Stimulated activated CD8-positive, alpha-beta memory T cell treated with anti-CD3 and anti-CD28 coated beads, Interleukin-4, amount 100 ng/mL, for 1 hour (primary cell): Measurements from ENCODE around the gene STARD3NL.
"Not testable (repeated sequence)": the region's sequence is repeated elsewhere in the genome, so short reads cannot be mapped to it uniquely, and the experiment has no call there.

Source experiments
- DNase-seq, 2 donors: peaks; one replicate each; pipeline ENCODE4 v3.0.0-alpha.2; 2020; ENCODE audit warnings: low read depth in 2 of 2, low spot score in 1 of 2

The STARD3NL gene

DNA sequence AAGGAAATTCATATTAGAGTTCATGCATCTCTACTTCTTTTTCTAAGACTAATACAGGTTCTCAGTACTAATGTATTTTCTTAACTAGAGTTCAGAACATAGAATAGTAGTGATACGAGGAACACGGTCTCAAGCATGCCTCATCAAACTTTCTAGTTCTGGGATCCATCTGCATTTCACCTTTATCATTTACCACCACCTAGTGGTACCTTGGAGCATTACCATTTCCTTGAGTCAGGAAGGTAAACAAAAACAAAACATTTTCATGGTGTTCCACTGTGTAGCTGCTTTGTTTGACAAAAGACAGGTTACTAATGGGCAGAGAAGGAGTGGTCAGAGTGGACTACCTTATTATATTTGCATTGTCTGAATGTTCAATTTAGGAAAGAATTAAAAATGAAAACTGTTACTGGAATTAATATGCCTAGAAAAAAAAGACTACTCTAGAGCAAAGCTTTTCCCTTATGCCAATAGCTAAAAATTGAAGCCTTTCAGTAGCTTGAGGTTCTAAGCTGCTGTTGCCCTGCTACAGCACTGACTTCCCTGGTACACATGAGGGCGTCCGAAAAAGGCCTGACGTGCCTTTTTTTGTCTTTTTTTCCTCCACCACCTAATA is 44.5 kb downstream of the STARD3NL start:
- no peak for DNase-seq

DNA sequence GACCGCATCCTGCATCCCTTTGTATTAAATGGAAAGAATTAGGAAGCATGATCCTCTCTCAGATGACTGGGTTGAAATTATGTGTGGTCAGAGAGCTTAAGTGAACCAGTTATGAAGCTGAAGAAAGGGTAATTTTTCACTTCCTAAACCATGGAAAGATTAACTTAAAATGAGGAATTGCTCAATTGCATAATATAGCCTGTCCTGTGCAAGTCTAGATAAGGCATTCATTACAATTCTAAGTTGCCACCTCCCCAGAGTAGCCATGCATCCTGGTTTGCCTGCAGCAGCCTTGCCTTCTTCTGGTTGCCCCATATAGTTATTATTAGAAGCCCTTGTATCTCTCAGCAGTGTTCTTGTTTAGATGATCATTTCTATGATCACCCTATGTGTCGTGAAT is 45.3 kb downstream of the STARD3NL start:
- no peak for DNase-seq

DNA sequence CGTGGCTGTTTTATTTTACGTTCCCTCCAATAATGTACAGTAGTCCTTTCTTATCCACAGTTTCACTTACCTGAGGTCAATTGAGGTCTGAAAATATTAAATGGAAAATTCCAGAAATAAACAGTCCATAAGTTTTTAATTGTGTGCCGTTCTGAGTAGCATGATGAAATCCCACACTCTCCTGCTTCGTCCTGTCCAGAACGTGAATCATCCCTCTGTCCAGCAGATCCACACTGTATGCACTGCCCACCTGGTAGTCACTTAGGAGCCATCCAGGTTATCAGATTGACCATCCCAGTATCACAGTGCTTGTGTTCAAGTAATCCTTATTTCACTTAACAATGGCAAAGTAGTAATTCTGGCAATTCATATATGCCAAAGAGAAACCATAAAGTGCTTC is 46.3 kb downstream of the STARD3NL start:
- DNase-seq: no peak

DNA sequence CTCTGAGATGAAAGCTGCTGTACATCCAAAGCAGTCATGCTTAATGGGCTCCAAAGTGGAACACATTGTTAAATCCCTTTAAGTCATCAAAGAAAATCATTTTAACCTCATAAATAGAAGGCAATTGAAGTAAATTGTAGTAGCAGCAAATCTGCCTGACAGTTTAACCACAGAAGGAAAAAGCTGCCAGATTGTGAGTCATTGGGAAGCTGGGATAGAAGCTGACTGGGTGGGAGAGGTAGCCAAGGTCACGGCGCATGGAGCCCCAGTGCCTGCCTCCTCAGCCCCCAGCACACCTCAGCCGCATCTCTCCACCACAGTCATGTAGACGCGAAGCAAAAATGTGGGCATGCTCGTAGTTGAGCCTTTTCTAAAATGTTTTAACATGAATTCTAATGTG is 51.3 kb downstream of the STARD3NL start:
- DNase-seq: no peak

DNA sequence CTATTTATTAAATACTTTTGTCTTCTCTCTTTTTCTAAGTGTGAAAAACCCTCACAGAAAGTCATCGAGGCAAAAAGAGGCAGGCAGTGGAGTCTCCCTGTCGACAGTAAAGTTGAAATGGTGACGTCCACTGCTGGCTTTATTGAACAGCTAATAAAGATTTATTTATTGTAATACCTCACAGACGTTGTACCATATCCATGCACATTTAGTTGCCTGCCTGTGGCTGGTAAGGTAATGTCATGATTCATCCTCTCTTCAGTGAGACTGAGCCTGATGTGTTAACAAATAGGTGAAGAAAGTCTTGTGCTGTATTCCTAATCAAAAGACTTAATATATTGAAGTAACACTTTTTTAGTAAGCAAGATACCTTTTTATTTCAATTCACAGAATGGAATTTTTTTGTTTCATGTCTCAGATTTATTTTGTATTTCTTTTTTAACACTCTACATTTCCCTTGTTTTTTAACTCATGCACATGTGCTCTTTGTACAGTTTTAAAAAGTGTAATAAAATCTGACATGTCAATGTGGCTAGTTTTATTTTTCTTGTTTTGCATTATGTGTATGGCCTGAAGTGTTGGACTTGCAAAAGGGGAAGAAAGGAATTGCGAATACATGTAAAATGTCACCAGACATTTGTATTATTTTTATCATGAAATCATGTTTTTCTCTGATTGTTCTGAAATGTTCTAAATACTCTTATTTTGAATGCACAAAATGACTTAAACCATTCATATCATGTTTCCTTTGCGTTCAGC is 52.0 kb downstream of the STARD3NL start:
- no peak for DNase-seq

DNA sequence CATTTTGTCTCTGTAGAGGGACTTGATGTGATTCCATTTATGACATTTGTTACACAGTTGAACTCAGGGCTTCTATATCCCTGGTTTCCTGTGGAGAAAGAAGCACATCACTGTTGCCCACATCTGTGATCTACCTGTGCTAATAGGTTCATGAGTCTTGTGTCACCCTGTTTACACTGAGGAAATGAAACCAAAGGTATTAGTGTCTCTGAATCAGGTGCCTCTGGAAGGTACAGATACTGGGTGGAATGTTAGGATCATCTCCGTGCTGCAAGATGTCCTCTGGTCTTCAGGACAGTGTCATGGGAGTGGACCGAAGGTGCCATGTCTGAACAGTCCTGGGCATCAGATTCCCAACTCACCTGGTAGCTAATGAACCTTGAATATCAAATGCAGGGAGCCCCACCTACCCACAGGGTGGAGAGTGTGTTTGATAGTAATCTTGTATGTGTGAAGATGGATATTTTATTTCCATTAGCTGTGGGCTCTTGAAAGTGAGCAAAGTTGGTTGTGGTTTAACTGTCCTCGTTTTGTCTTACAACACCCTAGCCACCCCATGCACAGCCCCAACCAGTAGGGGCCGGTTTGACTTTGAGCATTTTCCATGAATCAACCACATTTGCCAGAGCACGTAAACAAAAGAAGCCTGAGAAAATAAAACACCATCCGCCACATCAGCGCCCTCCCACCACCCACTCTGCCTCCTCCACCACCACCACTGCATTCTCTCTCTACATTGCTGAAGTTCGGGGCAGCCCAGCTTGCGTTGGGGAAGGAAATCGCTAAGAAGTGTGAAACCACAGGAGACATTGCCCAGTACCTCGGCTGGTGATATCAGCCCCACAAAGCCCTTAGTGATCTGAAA is 54.7 kb downstream of the STARD3NL start:
- DNase-seq: peak; percentile 48 to 53

DNA sequence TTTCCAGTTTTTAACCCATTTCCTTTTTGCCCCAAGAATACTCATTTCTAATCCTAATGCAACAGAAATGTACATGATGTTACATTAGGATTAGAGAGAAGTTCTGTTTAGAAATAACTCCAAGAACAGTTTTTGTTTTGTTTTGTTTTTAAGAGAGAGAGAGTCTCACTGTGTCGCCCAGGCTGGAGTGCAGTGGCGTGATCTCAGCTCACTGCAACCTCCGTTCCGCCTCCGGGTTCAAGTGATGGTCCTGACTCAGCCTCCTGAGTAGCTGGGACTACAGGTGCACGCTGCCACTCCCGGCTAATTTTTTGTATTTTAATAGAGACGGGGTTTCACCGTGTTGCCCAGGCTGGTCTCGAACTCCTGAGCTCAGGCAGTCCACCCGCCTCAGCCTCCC is 56.7 kb downstream of the STARD3NL start:
- DNase-seq: not testable (repeated sequence)

DNA sequence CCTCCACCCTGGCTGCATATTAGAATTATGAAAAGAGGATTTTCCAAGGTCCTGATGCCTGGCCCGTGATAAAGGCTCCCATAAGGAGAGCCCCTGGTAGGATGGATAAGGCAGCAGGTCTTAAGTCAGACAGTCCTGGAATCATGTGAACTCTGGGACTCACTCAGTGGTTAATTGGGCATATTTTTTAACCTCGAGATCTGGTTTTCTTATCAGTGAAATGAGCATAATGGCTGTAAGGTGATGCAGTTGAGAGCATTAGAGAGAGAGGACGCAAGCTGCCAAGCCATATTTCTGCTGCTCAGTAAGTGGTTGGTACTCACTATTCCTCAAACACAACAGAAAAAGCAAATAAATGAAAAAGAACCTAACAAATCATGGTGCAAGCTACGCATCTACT is 57.6 kb downstream of the STARD3NL start:
- DNase-seq: no peak

DNA sequence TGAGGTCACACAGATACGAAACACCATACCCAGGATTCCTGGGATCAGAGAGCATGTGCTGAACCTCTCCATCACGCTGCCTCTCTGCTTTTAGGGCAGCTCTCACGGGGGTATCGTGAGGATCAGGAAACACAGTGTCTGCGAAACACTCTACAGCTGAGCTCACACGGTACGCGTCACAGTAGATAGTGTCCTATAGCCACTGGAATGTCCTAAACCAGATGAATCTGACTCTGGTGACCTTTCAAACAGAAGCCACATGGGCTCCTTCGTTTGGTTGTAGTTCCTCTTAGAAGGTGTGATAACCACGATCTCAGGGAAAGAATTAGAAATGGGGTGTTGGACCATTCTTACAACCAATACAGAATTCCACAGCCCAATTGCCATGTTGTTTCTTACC is 61.1 kb downstream of the STARD3NL start:
- not testable (repeated sequence) for DNase-seq

DNA sequence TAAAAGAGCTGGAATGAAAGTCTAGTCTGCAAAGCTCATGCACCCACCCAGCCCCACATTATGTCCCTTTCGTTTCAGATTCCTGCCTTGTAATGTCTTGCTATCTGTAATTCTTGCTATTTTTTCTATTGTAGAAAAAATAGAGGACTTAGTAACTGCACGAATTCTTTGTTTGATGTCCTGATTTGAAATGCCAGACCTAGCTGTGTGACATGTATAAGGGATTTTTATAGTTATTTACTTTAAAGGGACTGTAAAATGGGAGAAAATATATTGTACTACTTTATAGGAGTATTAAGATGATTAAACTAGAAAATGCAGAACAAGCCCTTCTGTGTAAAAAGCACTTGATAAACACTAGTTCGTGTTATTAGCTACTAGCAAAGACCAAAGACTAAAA is 63.0 kb downstream of the STARD3NL start:
- DNase-seq: no peak

DNA sequence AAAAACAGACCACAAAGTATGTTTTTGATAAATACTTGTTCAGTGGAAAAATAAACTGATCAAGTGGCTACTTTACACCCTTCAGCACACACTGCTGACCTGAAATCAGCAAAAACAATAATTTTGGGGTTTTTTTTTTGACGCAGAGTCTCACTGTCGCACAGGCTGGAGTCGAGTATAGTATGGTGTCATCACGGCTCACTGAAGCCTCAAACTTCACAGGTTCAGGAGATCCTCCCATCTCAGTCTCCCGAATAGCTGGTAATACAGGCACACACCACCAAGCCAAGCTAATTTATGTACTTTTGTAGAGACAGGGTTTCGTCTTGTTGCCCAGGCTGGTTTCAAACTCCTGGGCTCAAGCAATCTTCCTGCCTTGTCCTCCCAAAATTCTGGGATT is 64.8 kb downstream of the STARD3NL start:
- no peak for DNase-seq

DNA sequence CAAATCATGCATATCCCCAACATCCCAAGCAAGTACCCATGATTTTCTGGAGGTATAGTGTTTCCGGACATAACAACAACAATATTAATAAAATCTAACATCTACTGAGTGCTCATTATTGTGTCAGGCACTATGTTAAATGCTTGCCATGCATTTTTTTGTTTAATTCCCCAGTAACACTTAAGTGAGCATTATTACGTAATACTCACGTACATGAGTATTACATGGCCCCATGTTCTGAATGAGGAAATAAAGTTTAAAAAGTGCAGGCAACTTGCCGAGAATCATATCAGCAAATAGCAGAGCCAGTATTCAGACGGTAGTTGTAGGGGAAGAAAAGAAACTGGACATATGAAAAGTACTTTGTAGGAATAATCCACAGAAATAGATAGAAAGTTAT is 65.3 kb downstream of the STARD3NL start:
- not testable (repeated sequence) for DNase-seq

DNA sequence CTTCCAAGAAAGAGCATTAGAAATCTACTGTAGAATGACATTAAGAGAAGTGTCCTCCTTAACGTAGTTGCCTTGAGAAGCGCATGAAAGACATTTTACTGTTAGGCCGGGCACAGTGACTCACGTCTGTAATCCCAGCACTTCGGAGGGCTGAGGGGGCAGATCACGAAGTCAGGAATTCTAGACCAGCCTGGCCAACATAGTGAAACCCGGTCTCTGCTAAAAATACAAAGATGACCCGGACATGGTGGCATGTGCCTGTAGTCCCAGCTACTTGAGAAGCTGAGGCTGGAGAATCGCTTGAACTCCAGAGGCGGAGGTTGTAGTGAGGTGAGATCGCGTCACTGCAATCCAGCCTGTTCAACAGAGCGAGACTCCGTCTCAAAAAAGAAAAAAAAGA is 66.5 kb downstream of the STARD3NL start:
- DNase-seq: no peak

DNA sequence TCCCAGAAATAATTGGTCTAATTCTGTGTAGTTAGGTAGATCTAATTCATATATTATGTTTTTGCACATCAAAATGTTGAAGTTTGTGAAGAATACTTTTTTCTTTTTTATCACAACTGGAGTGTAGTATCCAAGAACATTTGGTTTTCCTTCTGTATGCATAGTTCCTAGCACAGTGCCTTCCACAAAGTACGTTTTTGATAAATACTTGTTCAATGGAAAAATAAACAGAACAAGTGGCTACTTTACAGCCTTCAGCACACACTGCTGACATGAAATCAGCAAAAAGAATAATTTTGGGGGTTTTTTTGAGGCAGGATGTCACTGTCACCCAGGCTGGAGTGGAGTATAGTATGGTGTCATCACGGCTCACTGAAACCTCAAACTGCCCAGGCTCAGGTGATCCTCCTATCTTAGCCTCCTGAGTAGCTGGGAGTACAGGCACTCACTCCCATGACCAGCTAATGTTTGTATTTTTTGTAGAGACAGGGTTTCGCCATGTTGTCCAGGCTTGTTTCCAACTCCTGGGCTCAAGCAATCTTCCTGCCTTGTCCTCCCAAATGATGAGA is 67.4 kb downstream of the STARD3NL start:
- no peak for DNase-seq

DNA sequence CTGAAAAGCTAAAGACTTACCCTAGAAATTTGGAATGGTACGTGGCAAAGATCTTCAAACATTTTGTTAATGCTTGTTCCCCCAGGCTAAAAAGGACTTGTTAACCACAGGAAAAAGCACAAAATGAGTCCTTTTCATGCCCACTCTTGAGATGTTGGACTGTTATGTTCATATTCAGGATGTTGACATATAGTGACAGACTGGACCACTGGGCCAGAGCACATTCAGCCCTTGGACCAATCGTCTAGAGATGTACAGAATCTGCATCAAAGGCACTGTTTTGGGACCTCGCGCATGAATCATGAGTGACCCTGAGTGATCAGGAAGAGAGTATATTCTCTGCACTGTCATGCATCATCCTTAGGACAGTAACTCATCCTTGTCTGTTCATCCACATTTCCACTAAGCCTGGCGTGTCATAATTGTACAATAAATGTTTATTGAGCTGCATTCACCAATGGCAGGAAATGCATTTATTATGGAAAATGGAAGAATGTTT is 70.1 kb downstream of the STARD3NL start:
- DNase-seq: no peak

DNA sequence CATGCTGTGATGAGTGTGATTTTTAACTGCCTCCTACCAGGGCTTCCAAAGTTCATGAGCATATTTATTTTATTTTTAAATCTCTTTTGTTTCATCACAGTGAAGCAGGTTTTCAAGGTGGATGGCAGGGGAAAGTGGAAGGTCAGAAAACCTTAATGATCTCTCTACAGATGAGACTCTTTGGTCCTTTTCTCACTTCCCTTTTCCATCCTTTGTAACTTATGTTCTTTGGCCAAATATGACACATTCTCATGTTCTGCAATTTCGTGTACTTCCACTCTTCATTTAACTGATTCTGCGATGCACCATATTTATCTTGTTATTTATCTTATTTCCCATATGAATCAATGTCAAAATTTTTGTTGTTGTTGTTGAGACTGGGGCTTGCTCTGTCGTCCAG is 71.8 kb downstream of the STARD3NL start:
- not testable (repeated sequence) for DNase-seq

DNA sequence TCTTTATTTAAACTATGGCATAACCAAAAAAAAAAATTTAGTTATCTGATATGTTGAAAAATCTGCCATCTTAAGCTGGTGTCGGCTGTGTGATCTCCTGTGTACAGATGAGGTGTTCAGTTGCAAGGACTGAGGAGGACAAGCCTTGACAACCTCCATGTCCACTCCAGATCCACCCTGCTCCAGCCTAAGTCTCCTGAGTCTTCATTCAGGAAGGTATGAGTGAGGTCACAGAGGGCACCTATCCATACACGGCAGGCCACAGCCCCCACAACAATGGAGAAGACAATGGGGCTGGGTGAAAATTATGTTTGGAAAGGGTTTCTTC is 79.3 kb downstream of the STARD3NL start:
- DNase-seq: no peak

DNA sequence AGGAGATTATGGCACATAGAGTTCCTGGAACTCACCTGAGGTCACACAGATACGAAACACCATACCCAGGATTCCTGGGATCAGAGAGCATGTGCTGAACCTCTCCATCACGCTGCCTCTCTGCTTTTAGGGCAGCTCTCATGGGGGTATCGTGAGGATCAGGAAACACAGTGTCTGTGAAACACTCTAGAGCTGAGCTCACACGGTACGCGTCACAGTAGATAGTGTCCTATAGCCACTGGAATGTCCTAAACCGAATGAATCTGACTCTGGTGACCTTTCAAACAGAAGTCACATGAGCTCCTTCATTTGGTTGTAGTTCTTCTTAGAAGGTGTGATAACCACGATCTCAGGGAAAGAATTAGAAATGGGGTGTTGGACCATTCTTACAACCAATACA is 81.1 kb downstream of the STARD3NL start:
- DNase-seq: not testable (repeated sequence)

DNA sequence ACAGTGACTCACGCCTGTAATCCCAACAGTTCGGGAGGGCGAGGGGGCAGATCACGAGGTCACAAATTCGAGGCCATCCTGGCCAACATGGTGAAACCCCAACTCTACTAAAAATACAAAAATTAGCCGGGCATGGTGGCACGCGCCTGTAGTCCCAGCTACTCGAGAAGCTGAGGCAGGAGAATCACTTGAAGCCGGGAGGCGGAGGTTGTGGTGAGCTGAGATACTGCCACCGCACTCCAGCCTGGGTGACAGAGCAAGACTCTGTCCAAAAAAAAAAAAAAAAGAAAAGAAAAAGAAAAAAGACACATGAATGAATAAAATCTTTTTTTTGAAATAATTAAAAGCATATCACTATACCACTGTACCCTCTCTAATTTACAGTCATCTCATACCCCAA is 83.6 kb downstream of the STARD3NL start:
- not testable (repeated sequence) for DNase-seq

DNA sequence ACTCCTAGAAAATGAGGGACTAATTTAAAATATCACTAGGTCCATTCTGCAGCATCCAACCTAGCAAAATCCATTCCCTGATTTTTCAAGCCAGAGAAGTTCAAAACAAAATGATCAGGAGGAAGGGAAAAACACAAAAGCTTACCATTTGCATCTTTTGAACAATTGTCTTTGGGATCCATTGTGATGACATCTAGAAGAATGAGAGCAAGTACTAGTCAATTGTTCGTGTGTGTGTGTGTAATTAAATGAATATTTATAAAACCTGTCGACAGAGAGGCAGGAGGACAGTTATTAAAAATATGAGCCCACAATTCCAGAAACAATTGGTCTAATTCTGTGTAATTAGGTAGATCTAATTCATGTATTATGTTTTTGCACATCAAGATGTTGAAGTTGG is 84.0 kb downstream of the STARD3NL start:
- DNase-seq: not testable (repeated sequence)

DNA sequence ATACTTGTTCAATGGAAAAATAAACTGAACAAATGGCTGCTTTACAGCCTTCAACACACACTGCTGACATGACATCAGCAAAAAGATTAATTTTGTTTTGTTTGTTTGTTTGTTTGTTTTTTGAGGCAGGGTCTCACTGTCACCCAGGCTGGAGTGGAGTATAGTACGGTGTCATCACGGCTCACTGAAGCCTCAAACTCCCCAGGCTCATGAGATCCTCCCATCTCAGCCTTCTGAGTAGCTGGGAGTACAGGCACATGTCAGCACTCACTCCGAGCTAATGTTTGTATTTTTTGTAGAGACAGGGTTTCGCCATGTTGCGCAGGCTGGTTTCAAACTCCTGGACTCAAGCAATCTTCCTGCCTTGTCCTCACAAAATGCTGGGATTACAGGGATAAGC is 84.5 kb downstream of the STARD3NL start:
- no peak for DNase-seq

DNA sequence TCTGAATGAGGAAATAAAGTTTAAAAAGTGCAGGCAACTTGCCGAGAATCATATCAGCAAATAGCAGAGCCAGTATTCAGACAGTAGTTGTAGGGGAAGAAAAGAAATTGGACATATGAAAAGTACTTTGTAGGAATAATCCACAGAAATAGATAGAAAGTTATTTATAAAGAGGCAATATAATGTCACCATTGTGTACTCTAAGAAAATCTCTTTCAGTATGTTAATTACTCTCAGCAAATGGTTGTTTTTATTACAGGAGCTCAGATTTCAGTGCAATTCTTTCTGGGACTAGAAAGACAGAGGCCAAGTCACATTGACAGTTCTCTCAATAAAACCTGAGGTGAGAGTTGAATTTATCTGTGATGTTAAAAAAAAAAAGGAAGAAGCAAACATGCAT is 85.2 kb downstream of the STARD3NL start:
- not testable (repeated sequence) for DNase-seq
